ENCODE data around the gene ARHGAP4. TPM values are rescaled to one million over a fixed set of nuclear protein-coding genes. Genes with fewer than 3 reads are reported as not detected.

ARHGAP4 gene
- total RNA-seq, 6 donors from 2014 or later, result 33.4 to 353 (median 82.6) TPM

DNA sequence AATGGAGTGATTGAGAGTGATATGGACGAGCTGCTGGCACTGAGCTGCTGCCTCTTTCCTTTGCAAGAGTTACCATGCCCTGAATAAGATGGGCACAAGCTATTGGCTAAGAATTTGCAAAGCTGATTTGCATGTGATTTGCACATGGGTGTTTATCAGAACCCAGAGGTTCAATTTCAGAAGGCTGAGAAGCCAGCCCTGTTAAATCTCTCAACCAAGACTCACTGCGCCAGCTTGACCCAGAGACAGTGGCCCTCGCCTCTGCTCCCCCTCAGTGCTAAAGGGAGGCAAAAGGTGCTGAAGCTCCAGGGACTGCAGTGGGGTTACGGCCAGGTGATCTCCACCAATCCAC, 701 bp downstream of the ARHGAP4 start:
- H3K36me3 ChIP-seq, result peaks cover 0 to 8% (median 1%) of the 10 kb centered on the region in 4 donors
- DNase-seq, result no peak
- peaks cover 0 to 13% (median 0%) of the 10 kb centered on the region in 4 donors for H3K27me3 ChIP-seq
- H3K4me1 ChIP-seq, result peaks cover 20 to 91% (median 47%) of the 10 kb centered on the region in 4 donors
- no peak for TF ChIP-seq POLR2A (IDR thresholded peaks at IDR 0.05)
- TF ChIP-seq POLR2AphosphoS5 (IDR thresholded peaks at IDR 0.05), result no peak
- TF ChIP-seq, protein P1, sequence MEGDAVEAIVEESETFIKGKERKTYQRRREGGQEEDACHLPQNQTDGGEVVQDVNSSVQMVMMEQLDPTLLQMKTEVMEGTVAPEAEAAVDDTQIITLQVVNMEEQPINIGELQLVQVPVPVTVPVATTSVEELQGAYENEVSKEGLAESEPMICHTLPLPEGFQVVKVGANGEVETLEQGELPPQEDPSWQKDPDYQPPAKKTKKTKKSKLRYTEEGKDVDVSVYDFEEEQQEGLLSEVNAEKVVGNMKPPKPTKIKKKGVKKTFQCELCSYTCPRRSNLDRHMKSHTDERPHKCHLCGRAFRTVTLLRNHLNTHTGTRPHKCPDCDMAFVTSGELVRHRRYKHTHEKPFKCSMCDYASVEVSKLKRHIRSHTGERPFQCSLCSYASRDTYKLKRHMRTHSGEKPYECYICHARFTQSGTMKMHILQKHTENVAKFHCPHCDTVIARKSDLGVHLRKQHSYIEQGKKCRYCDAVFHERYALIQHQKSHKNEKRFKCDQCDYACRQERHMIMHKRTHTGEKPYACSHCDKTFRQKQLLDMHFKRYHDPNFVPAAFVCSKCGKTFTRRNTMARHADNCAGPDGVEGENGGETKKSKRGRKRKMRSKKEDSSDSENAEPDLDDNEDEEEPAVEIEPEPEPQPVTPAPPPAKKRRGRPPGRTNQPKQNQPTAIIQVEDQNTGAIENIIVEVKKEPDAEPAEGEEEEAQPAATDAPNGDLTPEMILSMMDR (IDR thresholded peaks at IDR 0.05), result no peak
- no peak for TF ChIP-seq EP300 (IDR thresholded peaks at IDR 0.05)
- peak overlapping the region in 3 of 4 donors; percentile 50 to 62 (median 59) for H3K4me3 ChIP-seq
- no peak for ATAC-seq (ENCODE audit: low FRiP score in 2 of 2)
- 62% methylated on average over 4 of the region's 4 CpGs; no CpG with 5 or more reads in 1 of the 2 donors for WGBS, 2 donors
- peak overlapping the region; percentile 92 to 98 (median 95) for H3K27ac ChIP-seq
- no peaks in the 10 kb centered on the region for H3K9me3 ChIP-seq

DNA sequence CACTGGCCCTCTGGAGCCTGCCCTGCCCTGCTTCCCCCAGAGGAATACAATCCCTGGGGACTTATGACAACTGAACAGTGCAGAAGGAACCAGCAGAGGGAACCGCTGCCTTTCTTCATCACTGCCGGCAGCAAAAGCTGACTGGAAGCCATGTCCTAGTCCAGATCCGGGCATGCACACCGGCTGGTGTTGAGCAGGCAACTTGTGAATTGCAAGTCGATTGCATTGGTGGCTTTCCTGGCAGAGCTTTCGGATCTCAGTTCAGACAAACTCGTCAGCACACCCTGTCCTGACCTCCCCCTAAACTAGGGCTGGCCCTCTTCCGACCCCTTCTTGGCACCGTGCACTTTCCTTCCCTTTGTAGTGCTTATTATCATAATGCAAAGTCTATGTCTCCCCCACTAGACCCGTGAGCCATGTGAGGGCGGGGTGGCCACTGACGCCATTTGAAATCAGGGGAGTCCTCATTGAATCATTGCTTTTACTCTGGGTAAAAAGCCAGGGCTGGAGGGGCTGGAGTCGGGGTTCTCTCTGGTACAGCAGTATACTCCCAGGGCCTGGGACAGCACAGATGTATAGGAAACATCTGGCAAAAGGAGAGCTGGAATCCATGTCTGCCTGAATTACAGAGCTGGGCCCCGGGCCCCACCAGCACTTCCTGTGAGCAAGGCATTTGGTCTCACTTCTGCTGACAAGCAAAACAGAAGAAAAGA, 1.8 kb downstream of the ARHGAP4 start:
- DNase-seq (peak in 1 of 2 donors; percentile 68), ATAC-seq (ENCODE audit: low FRiP score in 2 of 2) (no peak)
- H3K27me3 ChIP-seq, result peaks cover 0 to 13% (median 0%) of the 10 kb centered on the region in 4 donors
- peaks cover 20 to 81% (median 42%) of the 10 kb centered on the region in 4 donors for H3K4me1 ChIP-seq
- H3K4me3 ChIP-seq, result peak overlapping the region in 3 of 4 donors; percentile 50 to 62 (median 59)
- peak overlapping the region; percentile 92 to 98 (median 95) for H3K27ac ChIP-seq
- TF ChIP-seq, protein P1 (IDR thresholded peaks at IDR 0.05), result peak in 4 of 6 experiments; percentile 26 to 37 (median 33)
- TF ChIP-seq POLR2A (IDR thresholded peaks at IDR 0.05) (peak in 1 of 4 donors; percentile 16), EP300 (IDR thresholded peaks at IDR 0.05) (no peak), POLR2AphosphoS5 (IDR thresholded peaks at IDR 0.05) (peak; percentile 16 to 68)
- WGBS, 2 donors, result 0 to 34% methylated on average over 3 to 14 of the region's 14 CpGs
- no peaks in the 10 kb centered on the region for H3K36me3 ChIP-seq
- H3K9me3 ChIP-seq, result no peaks in the 10 kb centered on the region

DNA sequence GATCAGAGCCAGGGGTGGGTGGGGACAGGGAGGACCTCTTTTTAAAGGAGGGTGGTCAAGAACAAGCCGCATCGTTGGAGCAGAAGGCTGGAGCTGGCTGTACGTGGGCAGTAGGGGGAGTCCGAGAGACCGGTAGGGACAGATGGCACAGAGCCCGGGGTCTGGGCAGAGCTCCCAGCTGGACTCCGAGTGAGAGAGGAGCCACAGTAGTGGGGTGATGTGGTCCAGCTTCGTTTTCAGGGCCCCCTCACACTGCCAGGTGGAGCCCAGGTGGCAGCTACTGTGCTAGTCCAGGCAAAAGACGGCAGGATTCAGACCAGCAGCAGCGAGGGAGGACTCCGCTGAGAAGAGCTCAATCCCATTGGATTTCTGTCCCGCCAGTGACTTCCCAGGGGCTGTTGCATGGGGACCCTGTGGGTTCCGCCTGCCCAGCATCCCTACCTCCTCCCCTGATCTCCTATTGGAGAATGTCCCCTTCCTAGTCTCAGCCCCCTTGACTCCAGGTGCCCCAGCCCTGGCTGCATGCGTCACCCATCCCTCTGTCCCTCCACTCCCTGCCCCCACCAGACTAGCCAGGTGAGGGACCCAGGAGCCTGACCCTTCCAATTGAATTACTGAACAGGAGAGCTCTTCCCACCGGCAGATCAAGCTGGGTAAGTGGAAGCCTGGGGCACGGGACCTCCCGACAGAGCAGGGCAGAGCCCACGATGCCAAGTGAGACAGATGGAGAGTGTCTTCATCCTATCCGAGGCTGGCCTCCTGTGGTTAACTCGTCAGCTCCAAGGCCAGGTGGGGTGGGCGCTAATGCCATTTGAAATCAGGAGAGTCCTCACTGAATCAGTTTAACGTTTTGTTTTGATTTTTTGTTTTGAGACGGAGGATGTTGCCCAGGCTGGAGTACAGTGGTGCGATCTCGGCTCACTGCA, 2.9 kb downstream of the ARHGAP4 start:
- Histone ChIP-seq H3K4me1 (peaks cover 20 to 74% (median 34%) of the 10 kb centered on the region in 4 donors), H3K4me3 (peak overlapping the region in 2 of 4 donors; percentile 8 to 62), H3K36me3 (peaks cover 0 to 7% (median 1%) of the 10 kb centered on the region in 4 donors), H3K27me3 (peaks cover 0 to 13% (median 0%) of the 10 kb centered on the region in 4 donors), H3K27ac (peak overlapping the region; percentile 12 to 98 (median 94)), H3K9me3 (no peaks in the 10 kb centered on the region)
- WGBS, 2 donors, result 33 to 63% methylated on average over 6 to 25 of the region's 25 CpGs
- peak; percentile 46 to 58 for ATAC-seq (ENCODE audit: low FRiP score in 2 of 2)
- TF ChIP-seq POLR2A (IDR thresholded peaks at IDR 0.05) (no peak), EP300 (IDR thresholded peaks at IDR 0.05) (no peak)
- TF ChIP-seq, protein P1 (IDR thresholded peaks at IDR 0.05), result peak in 4 of 6 experiments; percentile 27 to 48 (median 44)
- peak in 1 of 2 donors; percentile 77 for DNase-seq

DNA sequence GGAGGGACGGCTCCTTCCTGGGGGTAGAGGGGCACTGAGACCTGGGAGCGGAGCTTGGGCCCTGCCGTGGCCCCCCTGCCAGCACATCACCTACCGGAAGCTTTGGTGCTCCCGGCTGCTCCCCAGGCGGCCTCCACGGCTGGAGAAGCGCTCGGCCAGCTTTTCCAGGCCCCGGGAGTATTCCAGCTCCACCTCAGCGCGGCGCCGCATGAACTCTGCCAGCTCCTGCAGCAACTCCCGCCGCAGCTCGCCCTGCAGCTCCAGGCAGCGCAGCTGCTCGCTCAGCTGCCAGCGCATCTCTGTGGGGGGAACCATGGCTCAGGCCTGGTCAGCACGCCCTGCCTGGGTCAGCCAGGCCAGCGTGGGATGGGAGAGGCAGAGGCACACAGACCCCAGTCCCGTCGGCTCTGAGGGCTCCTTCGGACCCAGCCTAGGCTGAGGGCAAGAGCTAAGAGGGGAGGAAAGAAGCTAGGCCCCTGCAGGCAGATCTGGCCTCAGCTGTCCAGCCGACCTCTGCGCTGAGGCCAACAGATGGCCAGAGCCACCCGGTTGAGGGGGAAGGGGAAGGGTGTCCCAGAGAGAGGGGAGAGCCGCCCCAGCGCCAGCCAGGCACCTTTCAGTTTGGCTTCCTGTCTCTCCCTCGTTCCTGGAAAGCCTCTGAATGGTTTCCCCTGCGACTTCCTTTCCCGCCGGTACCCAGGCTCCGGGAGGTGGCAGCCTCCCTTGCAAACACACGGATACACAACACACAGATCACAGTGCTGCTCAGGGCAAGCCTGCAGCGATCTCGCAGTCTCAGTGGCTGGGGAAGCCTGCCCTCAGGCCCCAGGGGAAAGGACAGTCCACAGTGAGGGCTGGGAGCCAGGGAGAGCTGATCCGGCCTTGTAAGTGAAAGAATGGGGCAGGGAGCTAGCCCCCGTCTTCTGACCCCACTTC, 4.3 kb downstream of the ARHGAP4 start:
- DNase-seq, result no peak
- Histone ChIP-seq H3K9me3 (no peaks in the 10 kb centered on the region), H3K27ac (peak overlapping the region in 2 of 4 donors; percentile 48 to 92), H3K27me3 (peaks cover 0 to 13% (median 0%) of the 10 kb centered on the region in 4 donors), H3K4me3 (peak overlapping the region in 3 of 4 donors; percentile 4 to 24 (median 9)), H3K4me1 (peaks cover 14 to 61% (median 29%) of the 10 kb centered on the region in 4 donors), H3K36me3 (peaks cover 0 to 7% (median 2%) of the 10 kb centered on the region in 4 donors)
- WGBS, 2 donors, result 0 to 69% methylated on average over 2 to 34 of the region's 40 CpGs
- no peak for ATAC-seq (ENCODE audit: low FRiP score in 2 of 2)
- TF ChIP-seq POLR2A (IDR thresholded peaks at IDR 0.05) (no peak), POLR2AphosphoS5 (IDR thresholded peaks at IDR 0.05) (no peak)
- TF ChIP-seq, protein P1 (IDR thresholded peaks at IDR 0.05), result no peak

Data from upper lobe of left lung (tissue), 6 donors.